Measurements from ENCODE around the gene SYT12. TPM values are rescaled to one million over a fixed set of nuclear protein-coding genes. Genes with fewer than 3 reads are reported as not detected.

SYT12 gene
- total RNA-seq, 1 donor from 2014 or later = 0.44 TPM

GRCh38 chr11:67026941-67027340 is 4.0 kb downstream of the SYT12 start:
- no peaks in the 10 kb centered on the region for H3K36me3 Mint-ChIP-seq (ENCODE audit: low read depth)
- H3K9me3 Mint-ChIP-seq = no peaks in the 10 kb centered on the region
- no peak overlapping the region for H3K4me3 Mint-ChIP-seq
- DNase-seq (ENCODE audit: low read depth, low spot score) = no peak
- H3K27ac Mint-ChIP-seq (ENCODE audit: unreplicated experiment) = no peak overlapping the region
- H3K4me1 Mint-ChIP-seq = peaks cover 8% of the 10 kb centered on the region
- no peak for TF ChIP-seq CTCF (conservative IDR thresholded peaks at IDR 0.05)
- peaks cover 52% of the 10 kb centered on the region for H3K27me3 Mint-ChIP-seq (ENCODE audit: low read depth)

- no peak overlapping the region for H3K4me3 Mint-ChIP-seq
- peaks cover 6% of the 10 kb centered on the region for H3K4me1 Mint-ChIP-seq
- TF ChIP-seq CTCF (conservative IDR thresholded peaks at IDR 0.05) = no peak
- DNase-seq (ENCODE audit: low read depth, low spot score) = no peak
- H3K36me3 Mint-ChIP-seq (ENCODE audit: low read depth) = no peaks in the 10 kb centered on the region
- peaks cover 48% of the 10 kb centered on the region for H3K27me3 Mint-ChIP-seq (ENCODE audit: low read depth)
- H3K9me3 Mint-ChIP-seq = no peaks in the 10 kb centered on the region
- no peak overlapping the region for H3K27ac Mint-ChIP-seq (ENCODE audit: unreplicated experiment)
Measured at GRCh38 chr11:67027483-67027930, 4.6 kb downstream of the SYT12 start.

- no peak for DNase-seq (ENCODE audit: low read depth, low spot score)
- no peak for TF ChIP-seq CTCF (conservative IDR thresholded peaks at IDR 0.05)
- Mint-ChIP-seq H3K4me3 (no peak overlapping the region), H3K9me3 (no peaks in the 10 kb centered on the region), H3K36me3 (ENCODE audit: low read depth) (no peaks in the 10 kb centered on the region), H3K27me3 (ENCODE audit: low read depth) (peaks cover 43% of the 10 kb centered on the region), H3K4me1 (peaks cover 4% of the 10 kb centered on the region), H3K27ac (ENCODE audit: unreplicated experiment) (no peak overlapping the region)
Measured at GRCh38 chr11:67027943-67028542, 5.1 kb downstream of the SYT12 start.

- Mint-ChIP-seq H3K27me3 (ENCODE audit: low read depth) (peaks cover 35% of the 10 kb centered on the region), H3K27ac (ENCODE audit: unreplicated experiment) (no peak overlapping the region), H3K9me3 (no peaks in the 10 kb centered on the region), H3K36me3 (ENCODE audit: low read depth) (no peaks in the 10 kb centered on the region), H3K4me1 (no peaks in the 10 kb centered on the region), H3K4me3 (no peak overlapping the region)
- no peak for DNase-seq (ENCODE audit: low read depth, low spot score)
- no peak for TF ChIP-seq CTCF (conservative IDR thresholded peaks at IDR 0.05)
Measured at GRCh38 chr11:67029146-67029545, 6.2 kb downstream of the SYT12 start.

GRCh38 chr11:67030976-67031375 is 8.0 kb downstream of the SYT12 start:
- H3K4me3 Mint-ChIP-seq = no peak overlapping the region
- no peaks in the 10 kb centered on the region for H3K4me1 Mint-ChIP-seq
- H3K9me3 Mint-ChIP-seq = no peaks in the 10 kb centered on the region
- H3K27me3 Mint-ChIP-seq (ENCODE audit: low read depth) = peaks cover 19% of the 10 kb centered on the region
- H3K36me3 Mint-ChIP-seq (ENCODE audit: low read depth) = no peaks in the 10 kb centered on the region
- no peak overlapping the region for H3K27ac Mint-ChIP-seq (ENCODE audit: unreplicated experiment)
- DNase-seq (ENCODE audit: low read depth, low spot score) = no peak
- TF ChIP-seq CTCF (conservative IDR thresholded peaks at IDR 0.05) = no peak

All from neural crest cell (in vitro differentiated cells).